ENCODE measurements around the gene SSR4. TPM values are rescaled to one million over a fixed set of nuclear protein-coding genes. Genes with fewer than 3 reads are reported as not detected.
A peak's percentile ranks its signal among the peaks of the same experiment; 100 is the strongest.

SSR4 gene
- total and polyA plus RNA-seq, 2 of the 13 experiments (the other 11 are each of a cell fraction or from before 2014, with no cell fraction given): 214 to 288 TPM

GRCh38 chrX:153750127-153750774, 44.2 kb upstream of the SSR4 start (continued):
- TF ChIP-seq E2F5 (CRISPR knock-in tag; conservative IDR thresholded peaks at IDR 0.05) (no peak), ELF3 (CRISPR knock-in tag; IDR thresholded peaks at IDR 0.05) (no peak), ETV5 (CRISPR knock-in tag; IDR thresholded peaks at IDR 0.05; ENCODE audit: borderline replicate concordance) (peak; percentile 25; the same call in 1 of the 2 replicates), ZNF549 (CRISPR knock-in tag; IDR thresholded peaks at IDR 0.05) (no peak), NR2C2 (CRISPR knock-in tag; IDR thresholded peaks at IDR 0.05; ENCODE audit: borderline replicate concordance) (peak; percentile 86), ZFP36L2 (CRISPR knock-in tag; IDR thresholded peaks at IDR 0.05) (no peak), ZNF10 (CRISPR knock-in tag; IDR thresholded peaks at IDR 0.05; ENCODE audit: borderline replicate concordance, low read depth) (no peak), SMARCE1 (IDR thresholded peaks at IDR 0.05; ENCODE audit: borderline replicate concordance) (no peak), REST (IDR thresholded peaks at IDR 0.05; ENCODE audit: borderline replicate concordance in 1 of 2, low read depth in 1 of 2, low read length in 2 of 2) (no peak), MXI1 (IDR thresholded peaks at IDR 0.05; ENCODE audit: borderline replicate concordance, low read depth, low read length) (no peak), LRRFIP1 (CRISPR knock-in tag; conservative IDR thresholded peaks at IDR 0.05) (no peak), TSC22D2 (CRISPR knock-in tag; IDR thresholded peaks at IDR 0.05; ENCODE audit: borderline replicate concordance) (no peak), SETDB1 (CRISPR knock-in tag; IDR thresholded peaks at IDR 0.05; ENCODE audit: borderline replicate concordance) (no peak), ZBTB3 (CRISPR knock-in tag; IDR thresholded peaks at IDR 0.05; ENCODE audit: borderline replicate concordance, low read depth) (no peak), ZFP41 (CRISPR knock-in tag; IDR thresholded peaks at IDR 0.05; ENCODE audit: borderline replicate concordance) (no peak), HNF4A (CRISPR knock-in tag; IDR thresholded peaks at IDR 0.05) (peak; percentile 42; the same call in 1 of the 2 replicates), PRPF4 (IDR thresholded peaks at IDR 0.05; ENCODE audit: low read depth, low read length, poor library complexity, severe bottlenecking) (no peak), THAP7 (CRISPR knock-in tag; IDR thresholded peaks at IDR 0.05) (no peak), ZBTB7B (CRISPR knock-in tag; IDR thresholded peaks at IDR 0.05) (no peak), ZNF138 (CRISPR knock-in tag; IDR thresholded peaks at IDR 0.05; ENCODE audit: low read depth) (no peak), EED (CRISPR knock-in tag; IDR thresholded peaks at IDR 0.05) (no peak), ZNF383 (CRISPR knock-in tag; IDR thresholded peaks at IDR 0.05; ENCODE audit: borderline replicate concordance) (no peak), ATM (IDR thresholded peaks at IDR 0.05; ENCODE audit: borderline replicate concordance) (no peak)
